ENCODE data around the gene DNHD1.

DNHD1 gene, protein sequence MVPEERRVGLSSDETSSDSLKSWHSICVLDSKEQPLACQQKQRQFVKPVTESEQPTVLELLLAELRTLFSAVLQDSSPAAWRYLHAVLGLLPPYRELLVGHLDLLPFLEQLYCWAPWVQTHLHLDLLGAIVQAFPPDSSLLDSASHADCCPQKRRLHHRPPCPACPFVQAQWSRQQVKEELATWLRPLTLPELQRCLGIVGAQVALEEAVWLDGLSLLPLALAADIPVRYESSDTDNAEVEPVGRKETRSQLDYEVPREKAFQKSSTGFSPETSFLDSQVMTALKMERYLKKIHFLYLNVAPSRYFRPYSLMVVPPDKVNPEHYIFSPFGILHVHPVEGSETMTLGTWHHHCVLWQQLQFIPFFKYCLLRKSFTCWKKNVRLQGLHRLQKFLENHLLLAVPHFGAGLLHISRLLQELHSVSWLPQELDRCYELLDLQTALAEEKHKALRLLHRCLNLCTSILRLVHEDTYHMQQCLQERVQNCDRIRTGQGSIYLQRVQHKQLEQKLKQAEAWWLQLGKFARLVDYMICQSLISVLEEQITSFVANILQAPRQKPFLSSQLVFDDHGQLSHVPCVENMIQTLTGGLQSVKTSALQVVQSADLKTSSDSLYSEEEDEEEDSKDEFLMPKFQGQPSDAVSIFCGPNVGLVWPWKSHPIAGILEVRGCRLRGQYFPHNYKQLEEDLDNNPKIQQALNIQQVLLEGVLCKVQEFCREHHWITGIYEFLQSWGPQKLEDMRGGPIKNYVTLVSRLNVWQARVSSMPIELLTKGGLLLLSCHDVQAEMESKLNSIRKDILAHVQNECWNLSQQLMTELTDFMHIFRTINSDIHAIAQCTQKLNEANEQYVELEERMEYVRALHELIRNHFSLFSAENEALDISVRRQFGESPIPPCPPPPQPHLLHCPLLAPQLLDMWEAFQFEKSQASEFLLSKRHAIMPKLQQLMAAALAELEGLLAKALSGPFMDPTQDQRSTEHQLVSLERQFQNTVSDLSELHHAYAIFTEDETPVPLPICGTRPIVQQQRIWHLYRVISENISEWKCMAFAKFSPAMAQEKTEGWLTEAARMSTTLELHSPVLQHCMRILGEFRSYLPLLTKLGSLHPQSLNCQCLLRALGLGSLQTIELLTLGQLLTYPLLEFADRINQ (N-terminal part only)

DNA sequence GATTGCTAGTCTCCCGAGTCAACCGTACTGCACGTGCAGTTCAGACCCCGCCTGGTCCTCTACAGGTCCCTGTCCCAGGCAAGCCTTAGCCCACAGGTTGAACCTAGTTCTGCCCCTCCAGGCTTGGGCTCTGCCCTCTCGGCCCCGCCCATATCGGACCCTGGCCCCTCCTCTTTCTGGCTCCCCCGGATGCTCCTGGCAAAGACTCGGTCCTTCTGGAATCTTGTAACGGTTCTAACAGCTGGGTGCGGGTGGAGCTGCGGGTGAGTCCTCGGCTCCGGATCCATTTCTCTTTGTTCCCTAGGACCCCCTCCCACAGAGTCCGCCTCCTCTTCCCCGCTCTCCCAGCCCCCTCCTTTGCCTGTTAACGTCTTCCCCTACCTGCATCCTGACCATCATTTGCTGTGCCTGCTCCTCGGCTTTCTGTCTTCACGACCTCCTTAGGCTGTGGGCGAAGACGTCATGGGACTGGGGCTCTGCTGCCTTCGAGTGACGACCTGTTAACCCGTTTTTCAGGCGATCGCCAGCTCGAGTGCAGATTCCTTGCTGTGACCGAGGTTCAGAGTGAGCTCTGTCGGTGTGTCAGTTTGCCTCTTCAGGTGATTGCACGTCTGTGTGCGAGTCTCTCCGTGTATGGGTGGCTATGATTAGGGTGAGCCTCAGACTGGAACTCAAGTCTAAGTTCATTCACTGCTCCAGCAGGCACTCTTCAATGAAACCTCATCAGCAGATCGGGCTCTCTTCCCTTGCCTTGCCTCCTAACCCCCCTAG, at the start of gene DNHD1:
DNHD1 (plus strand) TSS at position 212 of the 771 bp plus-strand sequence. CDS start 936 bp downstream, outside the sequence.
- no CpG with 5 or more reads among the region's 33 CpGs for WGBS (ENCODE audit: insufficient coverage, insufficient read length)
- H3K27me3 ChIP-seq (ENCODE audit: control insufficient read depth, insufficient read depth, low read length), result no peaks in the 10 kb centered on the region
- no peak within 1 kb of the TSS; the same call in 1 of the 2 replicates for H3K4me3 ChIP-seq (ENCODE audit: low read length)
- H3K36me3 ChIP-seq (ENCODE audit: control insufficient read depth, insufficient read depth, low read length), result no peaks in the 10 kb centered on the region
- no peak for DNase-seq (ENCODE audit: low read depth, low spot score)
- H3K9me3 ChIP-seq (ENCODE audit: control insufficient read depth, insufficient read depth, low read length), result no peaks in the 10 kb centered on the region
- no peaks in the 10 kb centered on the region for H3K4me1 ChIP-seq (ENCODE audit: control insufficient read depth, insufficient read depth, low read length)
- H3K27ac ChIP-seq (ENCODE audit: low read length), result no peak within 1 kb of the TSS

DNA sequence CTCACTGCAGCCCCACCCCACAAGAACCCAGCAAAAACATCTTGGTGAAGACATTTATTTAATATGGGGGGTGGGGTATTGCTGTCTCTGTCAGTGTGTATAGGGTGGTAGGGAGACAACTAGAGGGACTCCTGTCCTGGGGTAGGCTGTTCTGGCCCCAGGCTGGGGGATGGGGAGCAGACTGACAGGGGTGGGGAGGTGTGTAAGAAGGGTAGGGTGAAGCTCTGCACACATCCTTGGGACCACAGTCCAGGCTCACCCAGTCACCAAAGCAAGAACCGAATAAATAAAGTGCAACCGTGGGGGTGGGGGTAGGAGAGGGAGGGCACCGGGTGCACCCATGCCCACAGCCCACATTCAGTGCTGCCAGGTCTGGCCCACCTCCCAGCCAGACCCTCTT, 48.5 kb upstream of the DNHD1 start:
- Histone ChIP-seq H3K27me3 (ENCODE audit: control insufficient read depth, insufficient read depth, low read length) (no peaks in the 10 kb centered on the region), H3K4me1 (ENCODE audit: control insufficient read depth, insufficient read depth, low read length) (no peaks in the 10 kb centered on the region), H3K36me3 (ENCODE audit: control insufficient read depth, insufficient read depth, low read length) (peaks cover 6% of the 10 kb centered on the region; the same call in 1 of the 2 replicates), H3K4me3 (ENCODE audit: low read length) (no peak overlapping the region), H3K27ac (ENCODE audit: low read length) (no peak overlapping the region), H3K9me3 (ENCODE audit: control insufficient read depth, insufficient read depth, low read length) (no peaks in the 10 kb centered on the region)
- WGBS (ENCODE audit: insufficient coverage, insufficient read length), result no CpG with 5 or more reads among the region's 3 CpGs
- DNase-seq (ENCODE audit: low read depth, low spot score), result no peak

DNA sequence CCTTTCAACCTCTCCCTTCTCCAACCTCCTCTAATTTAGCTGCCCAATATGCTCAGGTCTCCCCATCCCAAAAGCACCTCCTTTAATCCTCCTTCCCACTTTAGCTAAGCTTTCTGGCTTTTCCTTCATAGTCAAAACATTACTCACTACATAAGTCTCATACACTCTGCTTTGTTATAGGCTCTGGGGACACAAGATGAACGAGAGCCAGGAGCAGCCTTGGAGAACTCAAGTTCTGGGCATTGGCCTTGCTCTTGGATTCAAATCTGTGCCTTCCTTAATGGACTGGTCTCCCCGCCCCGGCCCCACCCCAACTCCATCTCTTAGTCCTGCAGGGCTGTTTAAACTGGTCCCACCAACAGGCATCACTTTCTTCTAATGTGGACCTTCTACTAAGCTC, 44.9 kb upstream of the DNHD1 start:
- no peaks in the 10 kb centered on the region for H3K9me3 ChIP-seq (ENCODE audit: control insufficient read depth, insufficient read depth, low read length)
- DNase-seq (ENCODE audit: low read depth, low spot score), result no peak
- H3K36me3 ChIP-seq (ENCODE audit: control insufficient read depth, insufficient read depth, low read length), result peaks cover 12% of the 10 kb centered on the region
- no peaks in the 10 kb centered on the region for H3K27me3 ChIP-seq (ENCODE audit: control insufficient read depth, insufficient read depth, low read length)
- WGBS (ENCODE audit: insufficient coverage, insufficient read length), result no CpG with 5 or more reads among the region's 3 CpGs
- H3K4me3 ChIP-seq (ENCODE audit: low read length), result no peak overlapping the region
- no peak overlapping the region for H3K27ac ChIP-seq (ENCODE audit: low read length)
- H3K4me1 ChIP-seq (ENCODE audit: control insufficient read depth, insufficient read depth, low read length), result no peaks in the 10 kb centered on the region

DNA sequence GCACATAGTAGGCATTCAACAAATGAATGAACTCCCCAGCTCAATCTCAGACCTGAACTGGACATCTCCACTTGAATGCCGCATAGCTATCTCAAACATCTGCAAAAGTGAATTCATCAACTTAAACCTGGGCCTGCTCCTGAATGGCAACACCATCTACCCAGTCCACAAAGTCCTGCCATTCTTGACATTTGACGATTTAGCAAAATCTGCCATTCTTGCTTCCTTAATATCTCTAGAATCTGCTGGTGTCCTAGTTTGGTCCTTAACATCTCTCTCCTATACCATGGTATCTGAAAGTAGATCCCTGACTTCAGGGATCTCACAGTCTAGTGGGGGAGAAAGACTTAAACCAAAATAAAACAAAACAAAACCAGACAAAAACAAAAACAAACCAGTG, 43.9 kb upstream of the DNHD1 start:
- Histone ChIP-seq H3K4me1 (ENCODE audit: control insufficient read depth, insufficient read depth, low read length) (no peaks in the 10 kb centered on the region), H3K4me3 (ENCODE audit: low read length) (no peak overlapping the region), H3K27ac (ENCODE audit: low read length) (no peak overlapping the region), H3K27me3 (ENCODE audit: control insufficient read depth, insufficient read depth, low read length) (no peaks in the 10 kb centered on the region), H3K9me3 (ENCODE audit: control insufficient read depth, insufficient read depth, low read length) (no peaks in the 10 kb centered on the region), H3K36me3 (ENCODE audit: control insufficient read depth, insufficient read depth, low read length) (peaks cover 13% of the 10 kb centered on the region)
- WGBS (ENCODE audit: insufficient coverage, insufficient read length), result no CpG with 5 or more reads among the region's 2 CpGs
- DNase-seq (ENCODE audit: low read depth, low spot score), result no peak

DNA sequence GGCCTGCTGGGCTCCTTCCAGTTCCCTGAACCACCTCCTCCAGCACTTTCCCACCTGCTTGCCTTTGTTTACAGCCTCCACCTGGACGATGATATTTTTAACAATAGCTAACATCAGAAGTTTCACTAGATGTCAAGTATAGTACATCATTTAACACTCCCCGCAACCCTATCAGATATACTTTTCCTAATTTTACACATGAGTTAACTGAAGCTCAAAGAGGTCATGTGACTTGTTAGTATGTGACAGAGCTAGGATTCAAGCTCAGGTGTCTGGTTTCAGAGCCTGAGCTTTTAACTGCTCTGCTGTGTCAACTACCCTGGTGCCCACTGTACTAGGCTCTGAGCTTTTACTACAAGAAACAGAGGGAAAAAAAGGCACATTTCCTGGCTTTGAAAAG, 42.0 kb upstream of the DNHD1 start:
- DNase-seq (ENCODE audit: low read depth, low spot score), result no peak
- no peaks in the 10 kb centered on the region for H3K27me3 ChIP-seq (ENCODE audit: control insufficient read depth, insufficient read depth, low read length)
- no peak overlapping the region for H3K4me3 ChIP-seq (ENCODE audit: low read length)
- no CpG with 5 or more reads among the region's 2 CpGs for WGBS (ENCODE audit: insufficient coverage, insufficient read length)
- peaks cover 10% of the 10 kb centered on the region for H3K36me3 ChIP-seq (ENCODE audit: control insufficient read depth, insufficient read depth, low read length)
- no peaks in the 10 kb centered on the region for H3K4me1 ChIP-seq (ENCODE audit: control insufficient read depth, insufficient read depth, low read length)
- H3K9me3 ChIP-seq (ENCODE audit: control insufficient read depth, insufficient read depth, low read length), result no peaks in the 10 kb centered on the region
- no peak overlapping the region for H3K27ac ChIP-seq (ENCODE audit: low read length)

DNA sequence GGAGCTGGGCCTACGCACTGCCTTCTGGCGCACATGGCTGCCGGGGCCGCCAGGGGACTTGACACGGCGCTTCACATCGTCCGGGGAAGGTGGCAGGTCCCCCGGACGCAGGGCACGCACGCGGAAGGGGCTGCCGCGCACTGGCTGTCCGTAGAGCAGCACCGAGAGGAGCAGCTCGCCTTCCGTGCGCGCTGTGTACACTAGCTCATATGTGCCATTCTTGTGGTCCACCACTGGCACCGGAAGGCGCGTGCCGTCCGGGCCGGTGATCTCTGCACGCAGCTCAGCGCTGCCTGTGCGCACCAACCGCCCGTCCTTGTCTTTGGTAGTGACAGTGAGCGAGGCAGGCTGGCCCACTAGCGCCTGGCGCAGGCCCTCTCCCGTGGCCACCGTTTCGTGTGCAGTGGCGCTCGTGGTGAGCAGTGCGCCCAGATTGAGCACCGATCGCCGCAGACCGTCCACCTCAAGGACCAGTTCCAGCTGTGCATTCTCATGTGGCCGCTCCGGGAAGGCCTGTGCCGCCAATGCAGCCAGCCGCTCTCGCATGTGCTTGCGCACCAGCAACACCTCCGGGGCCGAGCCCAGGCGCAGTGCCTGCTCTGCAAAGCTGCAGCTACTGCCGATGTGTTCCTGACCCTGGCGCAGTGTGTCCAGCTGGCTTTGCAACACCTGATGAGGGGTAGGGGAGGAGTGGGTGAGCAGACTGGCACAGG, 40.6 kb upstream of the DNHD1 start:
- no peak for DNase-seq (ENCODE audit: low read depth, low spot score)
- H3K9me3 ChIP-seq (ENCODE audit: control insufficient read depth, insufficient read depth, low read length), result no peaks in the 10 kb centered on the region
- H3K27me3 ChIP-seq (ENCODE audit: control insufficient read depth, insufficient read depth, low read length), result no peaks in the 10 kb centered on the region
- no peaks in the 10 kb centered on the region for H3K4me1 ChIP-seq (ENCODE audit: control insufficient read depth, insufficient read depth, low read length)
- no CpG with 5 or more reads among the region's 56 CpGs for WGBS (ENCODE audit: insufficient coverage, insufficient read length)
- H3K36me3 ChIP-seq (ENCODE audit: control insufficient read depth, insufficient read depth, low read length), result peaks cover 7% of the 10 kb centered on the region
- H3K27ac ChIP-seq (ENCODE audit: low read length), result no peak overlapping the region
- H3K4me3 ChIP-seq (ENCODE audit: low read length), result no peak overlapping the region

DNA sequence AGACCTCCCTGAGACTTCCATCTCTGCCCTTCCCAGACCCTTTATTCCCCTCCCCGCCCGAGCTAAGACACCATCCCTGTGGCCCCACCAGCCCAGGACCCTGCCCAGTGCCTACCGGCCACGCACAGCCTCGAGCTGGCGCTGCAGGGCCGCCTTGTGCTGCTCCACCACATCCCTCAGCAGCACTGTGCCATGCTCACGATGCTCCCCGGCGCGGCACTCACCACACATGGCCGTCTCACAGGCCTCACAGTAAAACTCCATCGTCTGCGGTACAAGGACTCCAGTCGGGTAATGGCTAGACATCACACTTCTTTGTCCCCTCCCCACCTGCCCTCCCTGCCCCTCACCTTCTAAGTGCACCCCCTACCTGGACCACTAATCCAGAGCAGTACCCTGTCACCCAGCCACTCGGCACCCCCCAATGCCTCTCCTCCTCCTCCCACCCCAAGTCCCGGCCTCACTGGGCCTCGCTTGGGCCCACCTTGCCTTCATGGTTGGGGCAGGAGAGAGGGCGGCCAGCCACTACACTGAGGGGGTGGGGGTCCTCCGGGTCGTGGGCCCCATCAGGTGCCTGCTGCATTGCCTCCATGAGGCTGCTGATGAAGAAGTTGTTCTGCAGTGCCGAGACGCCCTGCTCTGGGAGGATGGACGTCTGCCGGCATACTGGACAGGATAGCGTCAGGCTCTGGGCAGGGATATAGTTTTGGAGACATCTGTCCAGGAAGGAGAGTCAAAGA, 39.3 kb upstream of the DNHD1 start:
- Histone ChIP-seq H3K36me3 (ENCODE audit: control insufficient read depth, insufficient read depth, low read length) (peaks cover 7% of the 10 kb centered on the region), H3K27ac (ENCODE audit: low read length) (no peak overlapping the region), H3K9me3 (ENCODE audit: control insufficient read depth, insufficient read depth, low read length) (no peaks in the 10 kb centered on the region), H3K4me3 (ENCODE audit: low read length) (no peak overlapping the region), H3K4me1 (ENCODE audit: control insufficient read depth, insufficient read depth, low read length) (no peaks in the 10 kb centered on the region), H3K27me3 (ENCODE audit: control insufficient read depth, insufficient read depth, low read length) (no peaks in the 10 kb centered on the region)
- no CpG with 5 or more reads among the region's 26 CpGs for WGBS (ENCODE audit: insufficient coverage, insufficient read length)
- DNase-seq (ENCODE audit: low read depth, low spot score), result no peak

DNA sequence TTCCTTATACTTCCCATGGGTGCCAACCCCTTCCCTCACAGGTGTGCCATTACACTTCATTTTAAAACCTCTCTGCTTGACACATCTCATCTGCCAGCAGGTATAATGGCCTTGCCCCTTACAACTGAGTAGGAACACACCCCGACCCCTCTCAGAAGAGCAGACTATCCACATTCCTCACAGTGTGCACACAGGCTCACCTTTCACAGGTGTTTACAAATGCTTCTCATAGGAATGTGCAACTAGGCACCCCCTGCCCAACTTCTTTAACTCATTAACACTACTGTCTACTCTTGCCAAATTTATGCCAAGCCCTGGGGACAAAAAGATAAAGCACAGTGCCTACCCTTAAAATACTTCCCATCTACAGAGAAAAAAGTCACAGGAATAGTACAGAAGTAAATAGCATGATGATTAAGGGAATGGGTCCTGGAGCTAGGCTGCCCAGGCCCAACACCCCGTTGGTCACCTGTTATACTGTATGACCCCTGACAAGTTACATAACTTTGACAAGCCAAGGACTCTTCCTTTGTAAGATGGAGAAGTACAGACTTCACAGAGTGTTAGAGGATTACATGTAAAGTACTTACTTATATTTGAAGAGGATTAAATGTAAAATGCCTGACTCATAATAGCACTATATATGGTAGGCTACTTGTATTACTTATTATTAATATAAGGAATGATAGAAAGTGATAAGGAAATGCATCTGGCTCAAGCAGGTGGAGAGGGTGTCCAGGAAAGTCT, 38.6 kb upstream of the DNHD1 start:
- H3K36me3 ChIP-seq (ENCODE audit: control insufficient read depth, insufficient read depth, low read length), result peaks cover 7% of the 10 kb centered on the region

DNA sequence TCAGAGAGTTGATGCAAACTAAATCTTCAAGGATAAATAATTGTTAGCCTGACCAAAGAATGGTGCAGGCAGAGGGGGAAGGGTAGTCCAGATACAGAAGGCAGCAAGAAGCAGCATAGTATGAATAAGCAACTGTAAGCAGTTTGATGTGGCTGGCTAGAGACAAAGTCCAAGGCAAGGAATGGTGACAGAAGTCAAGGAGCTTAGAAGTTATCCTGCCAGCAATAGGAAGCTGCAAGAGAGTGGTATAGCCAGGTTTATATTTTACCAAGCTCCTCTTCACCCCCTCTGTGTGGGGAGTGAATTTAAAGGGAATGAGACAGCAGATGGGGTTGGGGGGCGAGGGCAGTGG, 38.0 kb upstream of the DNHD1 start:
- Histone ChIP-seq H3K9me3 (ENCODE audit: control insufficient read depth, insufficient read depth, low read length) (no peaks in the 10 kb centered on the region), H3K4me3 (ENCODE audit: low read length) (no peak overlapping the region), H3K36me3 (ENCODE audit: control insufficient read depth, insufficient read depth, low read length) (peaks cover 7% of the 10 kb centered on the region), H3K27ac (ENCODE audit: low read length) (no peak overlapping the region), H3K4me1 (ENCODE audit: control insufficient read depth, insufficient read depth, low read length) (no peaks in the 10 kb centered on the region), H3K27me3 (ENCODE audit: control insufficient read depth, insufficient read depth, low read length) (no peaks in the 10 kb centered on the region)
- DNase-seq (ENCODE audit: low read depth, low spot score), result no peak
- no CpG with 5 or more reads among the region's 1 CpG for WGBS (ENCODE audit: insufficient coverage, insufficient read length)

More for the DNA sequence above, 38.6 kb upstream of the DNHD1 start:
- Histone ChIP-seq H3K27me3 (ENCODE audit: control insufficient read depth, insufficient read depth, low read length) (no peaks in the 10 kb centered on the region), H3K4me3 (ENCODE audit: low read length) (no peak overlapping the region), H3K9me3 (ENCODE audit: control insufficient read depth, insufficient read depth, low read length) (no peaks in the 10 kb centered on the region), H3K4me1 (ENCODE audit: control insufficient read depth, insufficient read depth, low read length) (no peaks in the 10 kb centered on the region), H3K27ac (ENCODE audit: low read length) (no peak overlapping the region)
- DNase-seq (ENCODE audit: low read depth, low spot score), result no peak
- WGBS (ENCODE audit: insufficient coverage, insufficient read length), result no CpG with 5 or more reads among the region's 2 CpGs

Data from iPS DF 6.9 (cell line).